ENCODE results near the gene DCAF7. TPM values are rescaled to one million over a fixed set of nuclear protein-coding genes. Genes with fewer than 3 reads are reported as not detected.

The DCAF7 gene
- total RNA-seq, 2 donors from 2014 or later: 74.0 to 91.2 TPM

DNA sequence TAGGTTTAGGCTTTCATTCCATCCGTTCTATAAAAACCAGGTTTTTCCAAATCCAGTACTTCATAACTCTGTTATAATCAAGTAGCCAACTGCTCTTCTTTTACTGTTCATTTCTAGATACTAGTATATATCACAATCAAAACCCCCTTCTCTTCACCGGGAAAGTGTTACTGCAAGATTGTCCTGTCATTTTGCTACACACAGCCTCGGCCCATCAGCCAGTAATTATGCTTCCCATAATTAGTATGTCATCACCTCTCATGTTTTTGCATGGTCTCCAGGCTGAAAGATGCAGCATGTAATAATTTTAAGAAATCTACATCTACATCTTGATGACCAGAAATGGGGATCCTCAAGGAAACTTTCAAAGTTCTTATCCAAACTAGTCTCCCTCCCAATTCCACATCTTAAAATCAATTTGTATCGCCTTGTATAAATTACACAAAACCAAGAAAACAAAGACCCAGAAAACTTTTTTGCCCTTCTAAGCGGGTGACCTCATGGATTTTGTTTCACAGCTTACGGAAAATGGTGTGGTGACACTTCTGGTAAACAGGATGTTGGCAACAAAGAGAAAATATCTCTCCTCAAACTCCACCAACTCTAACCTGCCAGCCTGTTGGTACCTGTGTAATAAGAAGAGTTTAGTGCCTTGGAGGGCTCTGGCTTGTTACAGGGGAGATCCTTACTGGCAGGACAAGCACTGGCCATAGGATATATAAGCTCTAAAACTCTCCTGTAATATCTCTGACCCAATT is 59.7 kb downstream of the DCAF7 start:
- ATAC-seq: no peak
- intact Hi-C loops (cut with DNase I, micrococcal nuclease): loop anchor here in 1 of 2 donors (10.0 kb wide), 1 partner anchor 175 kb away; no protein-coding TSS in a partner anchor
- DNase-seq: no peak

- no peak for ATAC-seq
- intact Hi-C loops (cut with DNase I, micrococcal nuclease): no loop called here
- no peak for DNase-seq
These were observed 60.6 kb downstream of the DCAF7 start for GRCh38 chr17:63610854-63611253.

DNA sequence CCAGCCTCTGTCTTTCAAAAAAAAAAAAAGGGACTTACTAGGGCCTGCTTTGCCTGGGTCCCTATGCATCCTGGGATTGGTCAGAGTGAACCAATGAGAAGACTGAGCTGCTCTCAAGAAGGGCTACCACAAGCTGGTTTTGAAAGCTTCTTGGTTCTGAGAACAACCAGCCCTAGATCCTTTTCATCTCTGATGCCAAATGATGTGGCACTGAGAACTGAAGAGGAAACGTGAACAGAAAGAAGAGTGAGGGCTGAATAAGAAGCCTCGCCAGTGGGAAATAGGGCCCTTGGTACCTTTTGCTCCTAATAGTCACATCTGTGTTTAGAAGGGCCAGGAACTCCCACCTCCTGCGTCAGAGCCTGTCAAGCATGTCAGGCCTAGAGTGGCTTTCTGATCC is 61.1 kb downstream of the DCAF7 start:
- no peak for ATAC-seq
- DNase-seq: no peak
- intact Hi-C loops (cut with DNase I, micrococcal nuclease): no loop called here

- ATAC-seq: no peak
- intact Hi-C loops (cut with DNase I, micrococcal nuclease): loop anchor here in 1 of 2 donors (2.0 kb wide), 1 partner anchor 189 kb away; no protein-coding TSS in a partner anchor
- DNase-seq: no peak
These were observed 63.4 kb downstream of the DCAF7 start for GRCh38 chr17:63613663-63614062.

GRCh38 chr17:63621229-63621683 is 71.0 kb downstream of the DCAF7 start:
- DNase-seq (no peak), ATAC-seq (peak; percentile 33)
- intact Hi-C loops (cut with DNase I, micrococcal nuclease): no loop called here

DNA sequence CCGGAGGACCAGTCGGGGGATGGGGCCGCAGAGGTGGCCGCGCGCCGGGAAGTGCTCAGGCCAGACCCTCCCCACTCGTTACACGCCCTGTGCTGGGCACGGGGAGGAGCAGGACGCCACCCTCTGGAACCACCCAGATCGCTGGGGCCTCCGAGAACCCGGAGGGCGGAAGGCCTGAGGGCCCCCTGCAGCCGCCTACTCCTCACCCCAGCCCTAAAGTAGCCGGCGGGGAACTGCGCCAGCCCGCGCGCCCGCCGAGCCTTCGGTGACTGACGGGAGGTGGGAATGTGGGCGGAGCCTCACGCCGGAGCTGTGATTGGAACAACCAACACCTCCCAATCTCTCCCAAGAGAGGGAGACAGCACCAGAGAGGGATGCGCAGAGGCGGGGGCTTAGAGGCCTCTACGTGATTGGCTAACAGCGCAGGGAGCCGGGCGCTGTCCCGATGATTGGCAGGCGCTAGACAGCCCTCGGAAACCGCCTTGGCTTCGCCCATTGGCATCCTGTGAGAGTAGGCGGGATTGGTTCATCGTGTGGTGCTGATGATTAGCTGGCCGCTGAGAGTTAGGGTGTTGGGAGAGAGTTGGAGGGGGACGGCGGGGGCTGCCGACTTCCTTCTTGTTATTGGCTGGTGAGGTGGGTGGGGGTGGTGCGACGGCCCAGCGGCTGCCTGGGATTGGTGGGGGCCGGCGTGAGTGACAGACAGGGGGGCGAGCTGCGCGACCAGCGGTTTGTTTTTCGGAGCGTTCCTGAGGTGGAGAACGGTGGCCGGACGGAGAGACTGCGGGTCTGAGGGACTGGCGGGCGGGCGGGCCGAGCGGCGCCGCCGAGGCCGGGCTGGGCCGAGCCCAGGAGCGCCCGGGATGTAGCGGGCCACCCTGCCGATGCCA is 71.7 kb downstream of the DCAF7 start, which contains the start of gene MAP3K3:
TSS of gene MAP3K3 (plus strand) at position 734 of the 890 bp plus-strand sequence. CDS start 343 bp downstream, outside the sequence.
- intact Hi-C loops (cut with DNase I, micrococcal nuclease): no loop called here
- DNase-seq: peak; percentile 99 to 100
- ATAC-seq: peak; percentile 91

DNA sequence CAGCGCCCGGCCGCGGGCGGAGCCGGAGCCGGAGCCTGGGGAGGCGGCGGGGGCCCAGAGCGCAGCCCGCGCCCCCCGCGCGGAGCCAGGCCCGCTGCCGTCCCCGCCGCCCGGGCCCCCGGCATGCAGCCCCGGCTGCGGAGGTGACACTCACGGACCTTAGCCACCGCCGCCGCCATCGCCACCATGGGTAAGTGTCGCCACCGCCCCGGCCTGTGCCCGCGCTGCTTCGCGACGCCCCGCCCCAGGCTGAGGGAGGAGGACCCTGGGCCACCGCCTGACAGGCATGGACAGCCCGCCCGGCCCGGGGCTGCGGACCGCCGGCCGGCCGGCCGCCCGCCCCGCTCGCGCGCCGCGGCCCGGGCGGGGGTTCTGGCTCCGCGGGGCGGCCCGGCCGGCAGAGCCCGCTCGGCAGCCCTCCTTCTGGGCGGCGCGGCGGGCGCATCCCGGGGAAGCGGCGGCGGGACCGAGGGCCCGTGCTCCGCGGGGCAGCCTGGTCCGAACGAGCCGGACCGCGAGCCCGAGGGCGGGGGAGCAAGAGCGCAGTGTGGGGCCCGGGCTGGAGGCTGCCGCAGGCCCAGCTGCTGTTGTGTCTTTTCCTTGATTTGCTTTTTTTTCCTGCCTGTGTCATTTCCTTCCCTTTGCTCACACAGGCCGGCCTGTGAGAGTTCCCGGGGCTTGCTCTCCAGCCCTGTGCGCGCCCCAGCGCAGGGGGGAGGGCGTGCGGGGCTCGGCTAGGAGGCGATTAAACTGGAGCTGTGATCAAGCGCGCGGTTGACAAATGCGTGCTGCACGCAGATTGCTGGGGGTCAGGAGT is 72.5 kb downstream of the DCAF7 start:
- DNase-seq (peak; percentile 68 to 82), ATAC-seq (peak; percentile 40)
- intact Hi-C loops (cut with DNase I, micrococcal nuclease): no loop called here

- intact Hi-C loops (cut with DNase I, micrococcal nuclease): no loop called here
- DNase-seq: no peak
- ATAC-seq: no peak
These were observed 73.7 kb downstream of the DCAF7 start for GRCh38 chr17:63623786-63624530.

DNA sequence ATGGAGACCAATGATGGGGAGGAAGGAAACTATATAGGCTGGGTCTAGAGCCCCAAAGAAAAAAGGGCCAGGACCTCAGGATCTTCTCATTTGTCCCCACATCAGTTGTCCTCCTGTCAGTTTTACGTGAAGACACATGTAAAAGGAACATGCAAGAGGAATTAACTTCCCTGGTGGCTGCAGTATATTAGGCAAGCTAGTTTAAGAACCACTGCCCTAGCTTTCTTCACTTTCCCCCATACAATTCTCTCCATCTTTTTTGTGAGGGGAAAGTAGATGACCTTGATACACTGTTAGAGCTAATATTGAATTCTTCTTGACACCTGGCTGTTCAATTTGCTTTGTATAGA is 74.2 kb downstream of the DCAF7 start:
- DNase-seq (no peak), ATAC-seq (no peak)
- intact Hi-C loops (cut with DNase I, micrococcal nuclease): no loop called here

GRCh38 chr17:63626551-63627180 is 76.4 kb downstream of the DCAF7 start:
- intact Hi-C loops (cut with DNase I, micrococcal nuclease): no loop called here
- ATAC-seq: no peak

DNA sequence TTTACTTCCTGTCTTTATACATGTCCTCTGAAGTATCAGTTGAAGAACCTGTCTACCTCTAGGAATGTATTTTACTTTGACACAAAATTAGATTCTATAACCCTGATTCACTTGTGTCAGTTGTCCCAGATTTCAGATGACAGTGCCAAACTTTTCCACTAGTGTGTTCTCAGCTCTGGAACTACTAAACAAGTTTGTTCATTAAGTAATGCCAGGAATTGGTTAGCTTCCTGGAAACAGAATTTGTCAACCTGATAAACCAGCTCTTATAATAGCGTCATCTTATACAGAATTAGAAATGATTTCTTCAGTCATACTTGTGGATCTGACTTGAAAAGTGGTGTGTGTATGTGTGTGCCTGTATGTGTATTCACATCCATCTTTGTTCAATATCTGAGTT is 79.3 kb downstream of the DCAF7 start:
- ATAC-seq (no peak), DNase-seq (no peak)
- intact Hi-C loops (cut with DNase I, micrococcal nuclease): no loop called here

More at GRCh38 chr17:63626551-63627180, 76.4 kb downstream of the DCAF7 start:
- DNase-seq: no peak

- ATAC-seq (no peak), DNase-seq (no peak)
- intact Hi-C loops (cut with DNase I, micrococcal nuclease): no loop called here
These were observed 80.8 kb downstream of the DCAF7 start for GRCh38 chr17:63631062-63631461.

DNA sequence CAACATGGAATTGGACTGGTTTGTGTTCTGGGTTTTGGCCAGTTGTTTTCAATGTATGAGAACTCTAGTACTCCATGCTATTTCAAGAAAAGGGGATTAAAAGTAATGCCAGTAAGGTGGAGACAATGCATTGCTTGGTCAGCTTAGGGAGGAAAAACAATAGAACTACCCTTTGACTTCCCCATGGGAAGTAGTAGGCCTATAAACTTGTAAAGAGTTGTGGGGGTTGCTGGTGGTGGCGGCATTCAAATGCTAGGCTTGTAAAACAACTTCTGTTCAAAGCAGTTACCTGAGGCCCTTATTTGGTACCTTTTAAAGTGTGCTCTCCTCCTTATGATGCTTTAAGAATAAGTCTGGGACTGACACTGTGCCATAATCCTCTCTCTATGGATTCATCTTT is 81.3 kb downstream of the DCAF7 start:
- peak; percentile 54 for ATAC-seq
- no peak for DNase-seq
- intact Hi-C loops (cut with DNase I, micrococcal nuclease): no loop called here

DNA sequence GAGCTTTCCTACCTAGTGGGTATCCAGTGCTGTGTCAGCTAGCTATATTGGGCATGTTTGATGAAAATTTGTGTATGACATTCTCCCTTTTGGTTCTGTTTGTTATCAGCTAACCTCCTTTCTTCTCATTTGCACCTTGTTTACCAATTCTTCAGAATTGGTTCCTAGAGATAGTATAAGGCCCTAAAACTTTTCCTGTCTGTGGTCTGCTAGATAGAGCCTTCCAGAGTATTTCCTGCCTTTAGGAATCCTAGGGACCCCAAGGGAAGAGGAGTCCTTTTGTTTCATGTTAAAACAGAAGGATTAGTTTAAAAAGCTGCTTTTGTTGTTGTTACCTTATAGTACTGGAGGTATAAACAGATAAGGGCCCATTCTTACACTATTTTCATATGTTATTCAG is 83.5 kb downstream of the DCAF7 start:
- ATAC-seq (no peak), DNase-seq (no peak)
- intact Hi-C loops (cut with DNase I, micrococcal nuclease): no loop called here

- no peak for ATAC-seq
- no peak for DNase-seq
- intact Hi-C loops (cut with DNase I, micrococcal nuclease): no loop called here
These were observed 83.9 kb downstream of the DCAF7 start for GRCh38 chr17:63634163-63634562.

- ATAC-seq (no peak), DNase-seq (no peak)
- intact Hi-C loops (cut with DNase I, micrococcal nuclease): no loop called here
These were observed 84.5 kb downstream of the DCAF7 start for GRCh38 chr17:63634816-63635215.

GRCh38 chr17:63635290-63635689 is 85.0 kb downstream of the DCAF7 start:
- DNase-seq (no peak), ATAC-seq (no peak)
- intact Hi-C loops (cut with DNase I, micrococcal nuclease): no loop called here

DNA sequence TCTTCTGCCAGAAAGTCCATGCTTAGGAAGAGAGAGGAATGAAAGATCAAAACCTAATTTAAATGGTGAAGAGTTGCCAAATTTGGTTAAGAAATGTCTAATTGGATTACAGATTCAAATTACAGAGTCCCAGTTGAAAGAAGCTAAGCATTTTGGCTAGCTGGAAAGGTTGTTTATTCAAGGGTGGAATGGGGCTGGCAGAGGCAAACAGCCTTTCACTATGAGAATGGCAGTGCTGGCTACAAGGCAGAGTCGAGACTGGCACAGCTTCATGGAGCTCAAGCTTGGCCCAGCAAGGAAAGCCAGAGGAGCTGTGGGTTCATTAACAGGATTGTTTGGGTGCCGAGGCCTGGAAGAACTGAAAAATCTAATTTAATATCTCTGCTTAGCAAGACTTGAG is 85.5 kb downstream of the DCAF7 start:
- intact Hi-C loops (cut with DNase I, micrococcal nuclease): no loop called here
- no peak for ATAC-seq
- DNase-seq: no peak
